ENCODE measurements around the gene PRKCG. TPM values are rescaled to one million over a fixed set of nuclear protein-coding genes. Genes with fewer than 3 reads are reported as not detected.
"Not testable (repeated sequence)": the region's sequence is repeated elsewhere in the genome, so short reads cannot be mapped to it uniquely, and the experiment has no call there.

PRKCG gene
- total RNA-seq = 1.1 TPM
- polyA plus RNA-seq = 4.5 TPM
- long read RNA-seq, donor 1 = 0 reads
- long read RNA-seq, donor 2, partial matches to known transcripts = 20 of 20 reads
- long read RNA-seq, donor 2, other reads (novel, unspliced or antisense) = 0 of 20 reads
- long read RNA-seq, donor 3, partial matches to known transcripts = 10 of 12 reads
- long read RNA-seq, donor 3, other reads (novel, unspliced or antisense) = 0 of 12 reads
- long read RNA-seq, donor 4 = 0 reads
- long read RNA-seq, donor 5, partial matches to known transcripts = 0 of 1 reads
- long read RNA-seq, donor 5, other reads (novel, unspliced or antisense) = 0 of 1 reads
- long read RNA-seq, donor 6 = 0 reads
- long read RNA-seq, donor 7 = 0 reads
- long read RNA-seq, donor 8 = 0 reads
- long read RNA-seq, donor 9, partial matches to known transcripts = 15 of 15 reads
- long read RNA-seq, donor 9, other reads (novel, unspliced or antisense) = 0 of 15 reads
- long read RNA-seq, donor 10, partial matches to known transcripts = 0 of 1 reads
- long read RNA-seq, donor 10, other reads (novel, unspliced or antisense) = 0 of 1 reads

- Histone ChIP-seq H3K9me3 (ENCODE audit: control insufficient read depth in 2 of 2, insufficient read depth in 1 of 2, low read length in 1 of 2) (no peaks in the 10 kb centered on the region), H3K27me3 (ENCODE audit: control insufficient read depth in 2 of 2, insufficient read depth in 1 of 2, low read length in 1 of 2) (peaks cover 26 to 72% of the 10 kb centered on the region in 2 donors), H3K36me3 (ENCODE audit: control insufficient read depth in 2 of 2, insufficient read depth in 2 of 2, low read length in 1 of 2) (no peaks in the 10 kb centered on the region), H3K4me3 (ENCODE audit: low read length in 2 of 2) (peak within 1 kb of the TSS; percentile 55 to 60), H3K4me1 (ENCODE audit: control insufficient read depth in 2 of 2, insufficient read depth in 2 of 2, low read length in 2 of 2) (peaks cover 37 to 71% of the 10 kb centered on the region in 2 donors), H3K27ac (ENCODE audit: low read depth in 1 of 2, low read length in 1 of 2) (peak within 1 kb of the TSS; percentile 31 to 80)
- 3% methylated on average over 49 of the region's 49 CpGs for WGBS
- peak in 7 of 9 donors; percentile 76 to 94 (median 89) for DNase-seq (ENCODE audit: low read depth in 6 of 9, low spot score in 9 of 9)
These were observed at the start of gene PRKCG for GRCh38 chr19:53881482-53882390. Gene PRKCG (plus strand): TSS chr19:53882197. CDS start chr19:53882495, 298 bp downstream.

GRCh38 chr19:53832861-53833260, 49.1 kb upstream of the PRKCG start:
- H3K27me3 ChIP-seq (ENCODE audit: control insufficient read depth in 2 of 2, insufficient read depth in 1 of 2, low read length in 1 of 2) = peaks cover 0 to 16% of the 10 kb centered on the region in 2 donors
- H3K36me3 ChIP-seq (ENCODE audit: control insufficient read depth in 2 of 2, insufficient read depth in 2 of 2, low read length in 1 of 2); DNase-seq (ENCODE audit: low read depth in 6 of 9, low spot score in 9 of 9); H3K4me3 ChIP-seq (ENCODE audit: low read length in 2 of 2); H3K9me3 ChIP-seq (ENCODE audit: control insufficient read depth in 2 of 2, insufficient read depth in 1 of 2, low read length in 1 of 2); H3K27ac ChIP-seq (ENCODE audit: low read depth in 1 of 2, low read length in 1 of 2); H3K4me1 ChIP-seq (ENCODE audit: control insufficient read depth in 2 of 2, insufficient read depth in 2 of 2, low read length in 2 of 2): not testable (repeated sequence)
- 10% methylated on average over 9 of the region's 13 CpGs for WGBS

DNA sequence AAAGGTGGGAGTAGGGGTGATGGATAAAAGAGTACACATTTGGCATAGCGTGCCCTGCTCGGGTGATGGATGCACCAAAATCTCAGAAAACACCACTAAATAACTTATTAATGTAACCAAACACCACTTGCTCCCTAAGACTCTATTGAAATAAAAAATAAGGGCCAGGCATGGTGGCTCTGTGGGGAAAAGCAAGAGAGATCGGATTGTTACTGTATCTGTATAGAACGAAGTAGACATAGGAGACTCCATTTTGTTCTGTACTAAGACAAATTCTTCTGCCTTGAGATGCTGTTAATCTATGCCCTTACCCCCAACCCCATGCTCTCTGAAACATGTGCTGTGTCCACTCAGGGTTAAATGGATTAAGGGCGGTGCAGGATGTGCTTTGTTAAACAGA, 43.6 kb upstream of the PRKCG start:
- not testable (repeated sequence) for H3K4me1 ChIP-seq (ENCODE audit: control insufficient read depth in 2 of 2, insufficient read depth in 2 of 2, low read length in 2 of 2); DNase-seq (ENCODE audit: low read depth in 6 of 9, low spot score in 9 of 9); H3K27ac ChIP-seq (ENCODE audit: low read depth in 1 of 2, low read length in 1 of 2); H3K36me3 ChIP-seq (ENCODE audit: control insufficient read depth in 2 of 2, insufficient read depth in 2 of 2, low read length in 1 of 2); H3K27me3 ChIP-seq (ENCODE audit: control insufficient read depth in 2 of 2, insufficient read depth in 1 of 2, low read length in 1 of 2); H3K4me3 ChIP-seq (ENCODE audit: low read length in 2 of 2); H3K9me3 ChIP-seq (ENCODE audit: control insufficient read depth in 2 of 2, insufficient read depth in 1 of 2, low read length in 1 of 2)
- 92% methylated on average over 5 of the region's 5 CpGs for WGBS

DNA sequence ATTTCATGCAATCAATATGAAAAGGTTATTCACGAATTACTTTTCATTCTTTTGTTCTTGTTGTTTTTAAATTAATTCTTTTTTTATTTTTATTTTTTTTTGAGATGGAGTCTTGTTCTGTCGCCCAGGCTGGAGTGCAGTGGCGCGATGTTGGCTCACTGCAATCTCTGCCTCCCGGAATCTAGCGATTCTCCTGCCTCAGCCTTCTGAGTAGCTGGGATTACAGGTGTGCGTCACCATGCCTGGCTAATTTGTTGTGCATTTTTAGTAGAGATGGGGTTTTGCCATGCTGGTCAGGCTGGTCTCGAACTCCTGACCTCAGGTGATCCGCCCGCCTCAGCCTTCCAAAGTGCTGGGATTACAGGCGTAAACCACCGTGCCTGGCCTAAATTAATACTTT, 41.8 kb upstream of the PRKCG start:
- 98% methylated on average over 12 of the region's 12 CpGs for WGBS
- H3K27ac ChIP-seq (ENCODE audit: low read depth in 1 of 2, low read length in 1 of 2); H3K4me3 ChIP-seq (ENCODE audit: low read length in 2 of 2): not testable (repeated sequence)

GRCh38 chr19:53840914-53841313, 41.1 kb upstream of the PRKCG start:
- H3K36me3 ChIP-seq (ENCODE audit: control insufficient read depth in 2 of 2, insufficient read depth in 2 of 2, low read length in 1 of 2); H3K9me3 ChIP-seq (ENCODE audit: control insufficient read depth in 2 of 2, insufficient read depth in 1 of 2, low read length in 1 of 2); H3K4me1 ChIP-seq (ENCODE audit: control insufficient read depth in 2 of 2, insufficient read depth in 2 of 2, low read length in 2 of 2); H3K27ac ChIP-seq (ENCODE audit: low read depth in 1 of 2, low read length in 1 of 2); DNase-seq (ENCODE audit: low read depth in 6 of 9, low spot score in 9 of 9); H3K27me3 ChIP-seq (ENCODE audit: control insufficient read depth in 2 of 2, insufficient read depth in 1 of 2, low read length in 1 of 2); H3K4me3 ChIP-seq (ENCODE audit: low read length in 2 of 2): not testable (repeated sequence)
- 92% methylated on average over 4 of the region's 4 CpGs for WGBS

More for the DNA sequence above, 41.8 kb upstream of the PRKCG start:
- not testable (repeated sequence) for DNase-seq (ENCODE audit: low read depth in 6 of 9, low spot score in 9 of 9); H3K9me3 ChIP-seq (ENCODE audit: control insufficient read depth in 2 of 2, insufficient read depth in 1 of 2, low read length in 1 of 2); H3K36me3 ChIP-seq (ENCODE audit: control insufficient read depth in 2 of 2, insufficient read depth in 2 of 2, low read length in 1 of 2); H3K4me1 ChIP-seq (ENCODE audit: control insufficient read depth in 2 of 2, insufficient read depth in 2 of 2, low read length in 2 of 2); H3K27me3 ChIP-seq (ENCODE audit: control insufficient read depth in 2 of 2, insufficient read depth in 1 of 2, low read length in 1 of 2)

GRCh38 chr19:53844849-53845246, 37.1 kb upstream of the PRKCG start:
- DNase-seq (ENCODE audit: low read depth in 6 of 9, low spot score in 9 of 9) = no peak
- peaks cover 0 to 3% of the 10 kb centered on the region in 2 donors for H3K27me3 ChIP-seq (ENCODE audit: control insufficient read depth in 2 of 2, insufficient read depth in 1 of 2, low read length in 1 of 2)
- 78% methylated on average over 9 of the region's 9 CpGs for WGBS
- no peak overlapping the region for H3K4me3 ChIP-seq (ENCODE audit: low read length in 2 of 2)
- H3K27ac ChIP-seq (ENCODE audit: low read depth in 1 of 2, low read length in 1 of 2) = no peak overlapping the region
- H3K9me3 ChIP-seq (ENCODE audit: control insufficient read depth in 2 of 2, insufficient read depth in 1 of 2, low read length in 1 of 2) = no peaks in the 10 kb centered on the region
- H3K4me1 ChIP-seq (ENCODE audit: control insufficient read depth in 2 of 2, insufficient read depth in 2 of 2, low read length in 2 of 2) = no peaks in the 10 kb centered on the region
- H3K36me3 ChIP-seq (ENCODE audit: control insufficient read depth in 2 of 2, insufficient read depth in 2 of 2, low read length in 1 of 2) = no peaks in the 10 kb centered on the region

- WGBS = 81% methylated on average over 8 of the region's 8 CpGs
- Histone ChIP-seq H3K27me3 (ENCODE audit: control insufficient read depth in 2 of 2, insufficient read depth in 1 of 2, low read length in 1 of 2) (peaks cover 0 to 5% of the 10 kb centered on the region in 2 donors), H3K4me3 (ENCODE audit: low read length in 2 of 2) (no peak overlapping the region), H3K36me3 (ENCODE audit: control insufficient read depth in 2 of 2, insufficient read depth in 2 of 2, low read length in 1 of 2) (no peaks in the 10 kb centered on the region), H3K9me3 (ENCODE audit: control insufficient read depth in 2 of 2, insufficient read depth in 1 of 2, low read length in 1 of 2) (no peaks in the 10 kb centered on the region), H3K27ac (ENCODE audit: low read depth in 1 of 2, low read length in 1 of 2) (no peak overlapping the region), H3K4me1 (ENCODE audit: control insufficient read depth in 2 of 2, insufficient read depth in 2 of 2, low read length in 2 of 2) (peaks cover 6 to 8% of the 10 kb centered on the region in 2 donors)
- DNase-seq (ENCODE audit: low read depth in 6 of 9, low spot score in 9 of 9) = no peak
These were observed 34.4 kb upstream of the PRKCG start for GRCh38 chr19:53847555-53847954.

DNA sequence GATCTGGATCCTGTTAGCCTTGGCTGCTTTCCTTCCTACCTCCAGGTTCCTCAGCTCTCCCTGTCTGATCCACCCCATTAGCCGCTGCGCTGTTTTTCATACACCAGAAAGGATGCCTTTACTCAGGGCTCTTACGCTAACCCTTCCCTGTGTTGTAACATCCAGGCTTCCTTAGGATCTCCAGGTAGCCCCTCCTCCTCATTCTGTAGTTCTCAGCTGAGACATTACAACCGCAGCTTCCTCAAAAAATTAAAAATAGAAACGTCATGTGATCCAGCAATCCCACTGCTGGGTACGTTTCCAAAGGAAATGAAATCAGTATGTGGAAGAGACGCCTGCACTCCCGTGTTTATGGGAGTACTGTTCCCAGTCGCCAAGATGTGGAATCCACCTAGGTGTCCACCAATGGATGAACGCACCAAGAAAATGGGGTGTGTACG, 32.7 kb upstream of the PRKCG start:
- Histone ChIP-seq H3K36me3 (ENCODE audit: control insufficient read depth in 2 of 2, insufficient read depth in 2 of 2, low read length in 1 of 2) (no peaks in the 10 kb centered on the region), H3K27me3 (ENCODE audit: control insufficient read depth in 2 of 2, insufficient read depth in 1 of 2, low read length in 1 of 2) (peaks cover 0 to 5% of the 10 kb centered on the region in 2 donors), H3K4me1 (ENCODE audit: control insufficient read depth in 2 of 2, insufficient read depth in 2 of 2, low read length in 2 of 2) (peaks cover 12 to 22% of the 10 kb centered on the region in 2 donors), H3K4me3 (ENCODE audit: low read length in 2 of 2) (no peak overlapping the region), H3K27ac (ENCODE audit: low read depth in 1 of 2, low read length in 1 of 2) (no peak overlapping the region), H3K9me3 (ENCODE audit: control insufficient read depth in 2 of 2, insufficient read depth in 1 of 2, low read length in 1 of 2) (no peaks in the 10 kb centered on the region)
- WGBS = 35% methylated on average over 11 of the region's 11 CpGs
- no peak for DNase-seq (ENCODE audit: low read depth in 6 of 9, low spot score in 9 of 9)
